DOHH2 (cell line): ENCODE measurements around the gene OLFM1.

Experiments
- EZH2phosphoT487 ChIP-seq: fragments of 200-600 bp; sonication (generic); IDR thresholded peaks from 2 replicates; pipeline ENCODE4 v1.6.1; 2017; ENCODE audit warnings: borderline replicate concordance, mild to moderate bottlenecking, antibody characterized with exemption, low read length, moderate library complexity, mixed read lengths
- TF ChIP-seq, protein P1 (sequence below): fragments of 200-600 bp; sonication (generic); IDR thresholded peaks from one replicate; pipeline ENCODE4 v1.5.1; 2014; ENCODE audit warnings: antibody characterized with exemption, mild to moderate bottlenecking, low read depth, low read length; ENCODE audit not compliant: poor library complexity, severe bottlenecking

DNA sequence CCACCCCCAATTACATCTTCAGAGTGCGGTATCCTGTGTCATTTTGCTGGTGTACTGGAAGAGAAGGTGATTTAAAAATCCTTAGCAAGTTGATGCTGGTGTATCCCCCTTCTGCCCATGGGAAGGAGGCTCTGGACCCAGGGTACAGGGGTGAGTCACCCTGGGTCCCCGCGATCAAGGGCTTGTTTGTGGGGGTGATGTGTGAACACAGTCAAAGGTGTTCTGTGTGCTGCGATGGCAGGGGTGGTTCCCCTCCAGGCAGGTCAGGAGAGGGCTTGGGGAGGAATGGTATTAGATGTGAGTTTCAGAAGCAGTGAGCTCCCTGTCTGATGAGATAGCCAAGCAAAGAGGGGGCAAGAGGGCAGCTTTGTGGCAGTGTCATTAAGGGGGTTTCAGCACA lies 28.9 kb downstream of the OLFM1 start:
- TF ChIP-seq, protein P1, sequence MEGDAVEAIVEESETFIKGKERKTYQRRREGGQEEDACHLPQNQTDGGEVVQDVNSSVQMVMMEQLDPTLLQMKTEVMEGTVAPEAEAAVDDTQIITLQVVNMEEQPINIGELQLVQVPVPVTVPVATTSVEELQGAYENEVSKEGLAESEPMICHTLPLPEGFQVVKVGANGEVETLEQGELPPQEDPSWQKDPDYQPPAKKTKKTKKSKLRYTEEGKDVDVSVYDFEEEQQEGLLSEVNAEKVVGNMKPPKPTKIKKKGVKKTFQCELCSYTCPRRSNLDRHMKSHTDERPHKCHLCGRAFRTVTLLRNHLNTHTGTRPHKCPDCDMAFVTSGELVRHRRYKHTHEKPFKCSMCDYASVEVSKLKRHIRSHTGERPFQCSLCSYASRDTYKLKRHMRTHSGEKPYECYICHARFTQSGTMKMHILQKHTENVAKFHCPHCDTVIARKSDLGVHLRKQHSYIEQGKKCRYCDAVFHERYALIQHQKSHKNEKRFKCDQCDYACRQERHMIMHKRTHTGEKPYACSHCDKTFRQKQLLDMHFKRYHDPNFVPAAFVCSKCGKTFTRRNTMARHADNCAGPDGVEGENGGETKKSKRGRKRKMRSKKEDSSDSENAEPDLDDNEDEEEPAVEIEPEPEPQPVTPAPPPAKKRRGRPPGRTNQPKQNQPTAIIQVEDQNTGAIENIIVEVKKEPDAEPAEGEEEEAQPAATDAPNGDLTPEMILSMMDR, result no peak
- no peak for TF ChIP-seq EZH2phosphoT487
